Inflammatory macrophage treated with lipopolysaccharide for 4 hours (primary cell): ENCODE measurements around the gene PRF1.

Source experiments
- DNase-seq: peaks from one replicate; pipeline ENCODE4 v3.0.0-alpha.2; 2020

The PRF1 gene

GRCh38 chr10:70557876-70558275, 44.7 kb downstream of the PRF1 start:
- DNase-seq, result no peak

- no peak for DNase-seq
Measured at GRCh38 chr10:70557086-70557845, 45.3 kb downstream of the PRF1 start.

- DNase-seq, result no peak
Measured at GRCh38 chr10:70555371-70555770, 47.2 kb downstream of the PRF1 start.

- no peak for DNase-seq
Measured at GRCh38 chr10:70552586-70552985, 50.0 kb downstream of the PRF1 start.

- DNase-seq, result no peak
Measured at GRCh38 chr10:70551971-70552422, 50.5 kb downstream of the PRF1 start.

GRCh38 chr10:70551466-70551865, 51.1 kb downstream of the PRF1 start:
- no peak for DNase-seq

GRCh38 chr10:70550459-70550858, 52.1 kb downstream of the PRF1 start:
- DNase-seq, result no peak

- DNase-seq, result peak; percentile 52
Measured at GRCh38 chr10:70549962-70550458, 52.5 kb downstream of the PRF1 start.

GRCh38 chr10:70549351-70549961, 53.1 kb downstream of the PRF1 start:
- no peak for DNase-seq
